Measurements from ENCODE around the gene UBE2Z.

Gene UBE2Z

DNA sequence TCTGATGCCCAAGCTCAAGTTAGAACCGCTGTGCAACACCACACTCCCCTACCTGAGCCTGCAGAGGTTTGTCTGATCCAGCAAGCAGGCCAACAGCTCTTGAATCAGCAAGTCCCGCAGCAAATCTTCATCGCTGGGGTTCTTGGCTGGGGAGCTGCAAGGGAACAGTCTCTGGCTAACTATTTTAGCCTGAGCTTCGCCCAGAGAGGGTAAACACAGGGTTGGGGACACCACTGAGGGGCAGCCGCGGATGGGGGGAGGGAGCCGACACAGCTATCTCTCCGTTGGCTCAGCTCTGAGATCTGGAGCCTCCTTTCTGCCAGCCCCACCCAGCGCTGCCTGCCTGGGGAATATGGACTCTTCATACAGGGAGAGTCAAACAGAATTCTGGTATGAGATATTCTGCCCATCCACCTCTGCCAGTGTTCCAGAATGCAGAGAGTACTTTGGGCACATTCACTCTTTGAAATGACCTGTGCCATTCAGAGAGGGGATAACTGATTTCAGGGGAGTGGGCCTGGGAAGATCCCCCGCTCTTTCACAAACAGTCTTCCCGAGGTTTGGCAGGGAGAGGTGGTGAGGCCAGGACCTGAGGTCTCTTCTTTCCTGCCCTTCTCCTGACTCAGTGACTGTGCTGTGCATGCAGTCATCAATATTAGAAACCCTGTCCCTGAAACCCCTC, 52.8 kb downstream of the UBE2Z start:
- no peak for DNase-seq

GRCh38 chr17:48961516-48962233, 53.5 kb downstream of the UBE2Z start:
- DNase-seq, result no peak

DNA sequence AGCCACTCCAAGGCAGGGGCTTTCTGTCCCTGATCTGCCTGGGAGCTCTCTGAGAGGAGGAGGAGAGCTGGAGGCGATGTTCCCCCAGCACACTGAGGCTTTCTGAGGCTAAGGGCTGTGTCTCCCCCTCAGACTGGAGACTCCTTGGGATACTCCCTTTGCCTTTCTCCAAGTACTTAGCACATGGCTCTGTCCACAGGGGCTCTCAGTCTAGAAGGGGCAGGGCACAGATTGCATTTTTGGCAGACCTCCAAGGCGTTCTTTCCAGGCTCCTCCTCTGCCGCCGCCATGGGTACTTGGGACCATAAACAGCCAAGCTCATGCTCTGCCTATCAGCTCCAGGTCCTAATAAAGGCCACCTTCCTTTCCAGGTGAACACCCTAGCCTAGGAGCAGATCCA, 62.0 kb downstream of the UBE2Z start:
- DNase-seq, result no peak

GRCh38 chr17:48970865-48971687, 62.9 kb downstream of the UBE2Z start:
- no peak for DNase-seq

DNA sequence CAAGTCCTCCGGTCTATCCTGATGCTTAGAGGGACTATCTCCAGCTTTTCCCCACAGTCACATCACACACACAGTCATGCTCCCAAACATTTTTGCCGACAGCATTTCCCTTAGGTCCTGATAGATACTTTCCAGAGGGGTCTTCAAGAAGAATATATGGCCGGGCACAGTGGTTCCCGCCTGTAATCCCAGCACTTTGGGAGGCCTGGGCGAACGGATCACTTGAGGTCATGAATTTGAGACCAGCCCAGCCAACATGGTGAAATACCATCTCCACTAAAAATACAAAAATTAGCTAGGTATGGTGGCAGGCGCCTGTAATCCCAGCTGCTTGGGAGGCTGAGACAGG, 64.5 kb downstream of the UBE2Z start:
- no peak for DNase-seq

DNA sequence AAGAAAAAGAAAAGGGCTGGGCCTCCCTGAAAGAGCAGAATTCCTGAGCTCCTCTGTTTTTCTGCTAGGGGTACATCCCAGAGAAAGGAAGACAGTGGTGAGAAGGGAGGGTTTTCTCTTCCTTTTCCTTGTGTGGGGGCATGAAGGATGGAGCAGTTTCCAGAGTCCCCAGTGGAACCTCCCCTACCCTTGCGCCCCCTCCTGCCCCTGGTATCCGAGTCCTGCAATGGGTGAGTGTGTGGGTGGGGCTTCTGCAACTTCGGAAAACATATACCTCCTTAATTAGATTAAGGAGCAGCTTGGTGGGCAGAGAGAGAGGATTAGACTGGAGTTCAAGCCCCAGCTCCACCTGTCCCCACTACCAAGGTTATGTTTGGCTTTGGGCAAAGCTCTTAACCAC, 65.6 kb downstream of the UBE2Z start:
- no peak for DNase-seq
